Upper lobe of right lung (tissue), 1 donor: Measurements from ENCODE around the gene KRT4. TPM values are rescaled to one million over a fixed set of nuclear protein-coding genes. Genes with fewer than 3 reads are reported as not detected.

Experiments
- ATAC-seq: fragments of 200-7000 bp; cut with Tn5 transposase; one replicate; pipeline ENCODE4 v1.9.1; 2020; ENCODE audit warnings: mild to moderate bottlenecking, moderate library complexity
- DNase-seq: peaks from one replicate; pipeline ENCODE4 v3.0.0-alpha.2; 2020
- H3K27ac ChIP-seq: fragments of 200-600 bp; one replicate; pipeline ENCODE4 v1.8.0; 2022
- H3K27me3 ChIP-seq: fragments of 200-600 bp; one replicate; pipeline ENCODE4 v1.8.0; 2022; ENCODE audit warnings: mild to moderate bottlenecking
- H3K36me3 ChIP-seq: fragments of 200-600 bp; one replicate; pipeline ENCODE4 v1.8.0; 2022
- H3K4me1 ChIP-seq: fragments of 200-600 bp; one replicate; pipeline ENCODE4 v1.8.0; 2022
- H3K4me3 ChIP-seq: fragments of 200-600 bp; one replicate; pipeline ENCODE4 v1.8.0; 2022; ENCODE audit warnings: mild to moderate bottlenecking
- H3K9me3 ChIP-seq: fragments of 200-600 bp; one replicate; pipeline ENCODE4 v1.8.0; 2022
- CTCF ChIP-seq: fragments of 200-600 bp; IDR thresholded peaks from one replicate; pipeline ENCODE4 v1.8.0; 2022; ENCODE audit warnings: antibody characterized with exemption
- intact Hi-C: fragments of 100-400 bp; cut with DNase I; formaldehyde crosslinking; loops from one replicate; pipeline ENCODE4 v1.11.0; 2022
- total RNA-seq: library from RNA; stranded (reverse); fragmentation: NEBNext Ultra II Directional; extraction: Animal tissue kit (Norgen Biotek cat#: 25700); gene quantifications from one replicate; pipeline ENCODE4 v1.2.1, GENCODE V29; 2021
- donor health status: DM: no; HTN: yes; CAD: no; lungs with severe emphysema.

KRT4 gene
- total RNA-seq, 1 donor from 2014 or later: 6.8 TPM

GRCh38 chr12:52792185-52793029 is 21.5 kb downstream of the KRT4 start:
- H3K27me3 ChIP-seq: peaks cover 58% of the 10 kb centered on the region
- intact Hi-C loops: no loop called here
- no peak overlapping the region for H3K4me3 ChIP-seq
- no peak for TF ChIP-seq CTCF
- ATAC-seq (no peak), DNase-seq (peak; percentile 13)
- H3K27ac ChIP-seq: no peak overlapping the region
- no peaks in the 10 kb centered on the region for H3K9me3 ChIP-seq
- H3K36me3 ChIP-seq: no peaks in the 10 kb centered on the region
- H3K4me1 ChIP-seq: peaks cover 3% of the 10 kb centered on the region

DNA sequence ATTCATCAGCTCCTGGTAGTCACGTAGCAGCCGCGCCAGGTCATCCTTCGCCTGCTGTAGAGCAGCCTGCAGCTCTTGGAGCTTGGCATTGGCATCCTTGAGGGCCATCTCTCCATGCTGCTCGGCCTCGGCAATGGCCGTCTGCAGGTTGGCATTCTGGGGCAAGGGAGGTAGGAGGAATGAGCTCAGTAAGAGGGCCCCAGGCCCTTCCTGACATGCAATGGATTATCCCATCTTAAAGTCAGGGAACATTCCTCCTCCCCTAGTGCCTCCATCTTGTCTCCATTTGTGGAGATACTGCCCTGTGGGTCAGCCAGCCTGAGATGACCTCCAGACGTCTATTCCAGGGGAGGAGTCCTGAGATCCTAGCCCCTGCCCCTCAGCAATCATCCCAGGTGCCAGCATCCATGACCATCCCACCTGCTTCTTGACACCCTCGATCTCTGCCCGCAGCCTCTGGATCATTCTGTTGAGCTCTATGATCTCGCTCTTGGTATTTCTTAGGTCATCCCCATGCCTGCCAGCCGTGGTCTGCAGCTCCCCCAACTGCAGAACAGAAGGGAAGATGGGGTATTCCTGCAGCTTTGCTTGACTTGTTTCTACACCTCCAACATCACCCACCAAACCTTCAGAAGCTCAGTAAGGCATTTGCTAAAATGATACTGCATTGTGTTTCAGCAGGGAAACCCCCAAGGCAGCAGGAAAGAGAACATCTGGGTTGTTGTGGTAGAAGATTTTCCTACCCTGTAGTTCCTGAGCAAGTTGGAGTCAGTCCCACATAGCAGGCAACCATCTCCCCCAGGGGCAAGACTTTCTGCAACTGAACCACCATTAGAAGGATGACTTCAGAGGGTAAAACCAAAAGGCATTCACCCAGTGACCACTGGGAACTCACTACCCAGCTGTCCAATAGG is 22.4 kb downstream of the KRT4 start:
- Histone ChIP-seq H3K4me3 (no peak overlapping the region), H3K27me3 (peaks cover 58% of the 10 kb centered on the region), H3K36me3 (no peaks in the 10 kb centered on the region), H3K4me1 (peaks cover 3% of the 10 kb centered on the region), H3K27ac (no peak overlapping the region), H3K9me3 (no peaks in the 10 kb centered on the region)
- DNase-seq (peak; percentile 53), ATAC-seq (no peak)
- no peak for TF ChIP-seq CTCF
- intact Hi-C loops: no loop called here

DNA sequence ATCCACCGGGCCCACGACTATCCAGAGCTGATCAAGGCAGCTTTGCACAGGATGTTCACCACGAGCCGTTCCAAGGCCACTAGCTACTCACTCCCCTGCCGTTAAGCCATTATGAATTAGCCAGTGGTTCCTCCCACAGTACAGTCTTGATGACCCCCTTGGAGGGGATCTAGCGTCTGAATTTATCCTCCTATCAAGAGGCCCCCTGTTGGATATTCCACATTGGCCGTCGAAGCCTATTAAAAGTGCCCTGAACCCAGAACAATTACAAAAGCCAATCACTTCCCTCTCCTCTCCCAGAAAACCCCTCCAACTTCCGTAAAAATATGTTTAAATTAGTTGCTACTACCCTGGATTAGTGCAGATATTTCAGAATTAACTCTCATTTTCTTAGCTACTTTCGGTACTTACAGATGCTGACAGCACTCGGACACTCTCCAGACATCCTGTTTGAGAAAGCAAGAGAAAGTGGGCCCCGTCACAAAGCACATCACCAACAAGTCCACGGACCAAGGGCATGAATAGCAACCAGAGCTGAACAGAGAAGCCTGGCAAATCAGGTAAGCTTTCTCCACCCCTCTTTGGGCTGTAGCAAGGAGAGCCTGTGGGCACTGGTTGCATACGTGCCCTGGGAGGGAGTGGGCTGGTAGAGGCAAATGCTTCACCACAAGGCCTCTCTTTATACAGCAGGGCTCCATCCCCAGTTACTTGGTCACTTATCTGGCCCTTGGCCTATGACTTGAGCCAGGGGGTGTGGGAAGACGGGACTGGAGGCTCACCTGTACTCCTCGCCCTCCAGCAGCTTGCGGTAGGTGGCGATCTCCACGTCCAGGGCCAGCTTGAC is 23.3 kb downstream of the KRT4 start:
- Histone ChIP-seq H3K4me3 (no peak overlapping the region), H3K27ac (no peak overlapping the region), H3K4me1 (peaks cover 3% of the 10 kb centered on the region), H3K36me3 (no peaks in the 10 kb centered on the region), H3K27me3 (peaks cover 58% of the 10 kb centered on the region), H3K9me3 (no peaks in the 10 kb centered on the region)
- TF ChIP-seq CTCF: no peak
- intact Hi-C loops: no loop called here
- DNase-seq: peak; percentile 32
- no peak for ATAC-seq

DNA sequence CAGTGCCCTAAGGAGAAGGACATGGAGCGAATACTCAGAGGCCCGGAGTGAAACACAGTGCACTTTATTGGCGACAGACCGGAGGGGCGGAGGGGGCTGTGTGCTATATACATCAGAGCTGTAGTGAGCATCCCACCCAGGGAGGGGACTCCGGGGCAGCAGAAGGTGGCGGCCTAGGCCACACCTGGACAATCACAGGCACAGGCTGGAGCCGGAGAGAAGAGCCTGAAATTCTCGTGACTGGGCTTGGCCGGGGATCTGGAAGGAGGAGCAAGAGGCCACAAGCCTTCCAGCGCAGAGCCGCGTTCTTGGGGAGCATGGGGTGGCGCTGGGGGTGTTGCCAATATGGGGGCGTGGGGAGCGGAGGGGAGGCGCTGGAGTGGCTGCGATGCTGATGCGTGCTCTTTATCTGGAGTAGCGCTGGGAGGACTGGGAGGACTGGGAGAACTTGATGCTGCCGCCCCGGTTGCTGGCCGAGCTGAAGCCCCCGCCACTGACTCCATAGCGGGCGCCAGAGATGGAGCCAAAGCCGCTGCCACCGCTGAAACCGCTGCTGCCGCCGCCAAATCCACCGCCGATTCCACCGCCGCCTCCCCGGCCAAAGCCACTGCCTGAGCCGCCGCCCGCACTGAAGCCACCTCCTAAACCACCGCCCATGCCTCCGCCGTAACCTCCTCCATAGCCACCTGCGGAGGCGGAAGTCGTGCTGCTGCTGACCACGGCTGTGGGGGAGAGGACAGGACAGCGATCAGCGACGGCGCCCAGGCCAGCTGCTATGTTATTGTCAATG is 24.1 kb downstream of the KRT4 start:
- intact Hi-C loops: no loop called here
- no peak for TF ChIP-seq CTCF
- ATAC-seq (peak; percentile 54), DNase-seq (peak; percentile 68)
- Histone ChIP-seq H3K27ac (no peak overlapping the region), H3K27me3 (peaks cover 55% of the 10 kb centered on the region), H3K4me3 (no peak overlapping the region), H3K4me1 (peaks cover 3% of the 10 kb centered on the region), H3K36me3 (no peaks in the 10 kb centered on the region), H3K9me3 (no peaks in the 10 kb centered on the region)
